K562 (cell line): ENCODE data around the gene NTRK2. TPM values are rescaled to one million over a fixed set of nuclear protein-coding genes. Genes with fewer than 3 reads are reported as not detected.

ENCODE experiments used
- MBD2 ChIP-seq: sonication (generic); IDR thresholded peaks from 2 replicates; pipeline ENCODE4 v1.6.1; 2016; ENCODE audit warnings: low read depth, borderline replicate concordance
- polyA plus RNA-seq, 8 experiments: library from polyadenylated mRNA; depleted of rRNA in 4 of 8; stranded (reverse) in 5 of 8; unstranded in 3 of 8; fragments of >200 nt; fragmentation: Nextera tagmentation in 2 of 8; fragmentation: Illumina TruSeq in 1 of 8; extraction: Ambion mirVana in 2 of 8; extraction: Trizol in 1 of 8; gene quantifications; 2 replicates each; pipeline versions ENCODE4 v1.2.1 to v1.2.3, GENCODE V29; 2011 to 2014; ENCODE audit warnings: inconsistent platforms in 1 of 8, missing spikeins in 1 of 8
- total RNA-seq, 7 experiments: library from RNA; depleted of rRNA in 6 of 7; stranded (reverse); fragments of >200 nt in 6 of 7; fragmentation: Illumina TruSeq in 2 of 7; extraction: Trizol in 2 of 7; gene quantifications; 2 replicates each; pipeline versions ENCODE4 v1.2.1 to v1.2.3, GENCODE V29; 2011 to 2021; ENCODE audit warnings: low replicate concordance in 1 of 7
- TF ChIP-seq, protein P1 (sequence below): fragments of 450-650 bp; IDR thresholded peaks from 2 replicates; pipeline ENCODE4 v1.6.1; 2018; ENCODE audit warnings: mild to moderate bottlenecking, low read depth; ENCODE audit not compliant: partially characterized antibody
- TF ChIP-seq, protein P2 (sequence below): fragments of 450-650 bp; IDR thresholded peaks from 2 replicates; pipeline ENCODE4 v1.6.1; 2016; ENCODE audit warnings: mild to moderate bottlenecking
- TF ChIP-seq, protein P3 (sequence below), 2 experiments: fragments of 200-800 bp in 1 of 2; sonication (Bioruptor generic) in 1 of 2; sonication (generic) in 1 of 2; formaldehyde crosslinking in 1 of 2; IDR thresholded peaks in 1 of 2; conservative IDR thresholded peaks in 1 of 2; 2 replicates each; pipeline versions ENCODE4 v1.5.0 to v1.6.1; 2016 to 2020; ENCODE audit warnings: missing compliant biosample characterization in 1 of 2, missing genetic modification characterization in 1 of 2, missing genetic modification reagents in 1 of 2

Gene NTRK2
- total and polyA plus RNA-seq, 9 of the 15 experiments (the other 6 are each of a cell fraction or from before 2014, with no cell fraction given), result not detected

DNA sequence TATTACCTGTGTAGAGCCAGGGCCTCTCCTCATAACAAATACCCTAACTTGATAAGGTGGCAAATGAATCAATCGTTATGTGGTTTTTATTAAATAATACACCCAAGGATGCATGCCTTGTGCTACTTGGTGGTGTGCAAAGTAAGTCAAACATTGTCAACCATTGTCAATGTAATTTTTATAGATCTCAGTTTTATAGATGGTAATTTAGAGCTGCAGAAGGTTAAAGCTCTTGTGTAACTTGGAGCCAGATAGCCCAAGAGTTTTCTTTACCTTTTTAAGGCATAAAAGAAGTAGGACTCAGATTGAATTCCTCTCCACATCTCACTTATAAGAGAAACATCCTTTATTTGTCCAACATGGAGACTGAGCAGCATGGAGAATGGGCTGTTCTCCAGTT, 304.7 kb downstream of the NTRK2 start (continued):
- TF ChIP-seq, protein P1, sequence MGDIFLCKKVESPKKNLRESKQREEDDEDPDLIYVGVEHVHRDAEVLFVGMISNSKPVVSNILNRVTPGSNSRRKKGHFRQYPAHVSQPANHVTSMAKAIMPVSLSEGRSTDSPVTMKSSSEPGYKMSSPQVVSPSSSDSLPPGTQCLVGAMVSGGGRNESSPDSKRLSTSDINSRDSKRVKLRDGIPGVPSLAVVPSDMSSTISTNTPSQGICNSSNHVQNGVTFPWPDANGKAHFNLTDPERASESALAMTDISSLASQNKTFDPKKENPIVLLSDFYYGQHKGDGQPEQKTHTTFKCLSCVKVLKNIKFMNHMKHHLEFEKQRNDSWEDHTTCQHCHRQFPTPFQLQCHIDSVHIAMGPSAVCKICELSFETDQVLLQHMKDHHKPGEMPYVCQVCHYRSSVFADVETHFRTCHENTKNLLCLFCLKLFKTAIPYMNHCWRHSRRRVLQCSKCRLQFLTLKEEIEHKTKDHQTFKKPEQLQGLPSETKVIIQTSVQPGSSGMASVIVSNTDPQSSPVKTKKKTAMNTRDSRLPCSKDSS, result no peak
- TF ChIP-seq, protein P2, sequence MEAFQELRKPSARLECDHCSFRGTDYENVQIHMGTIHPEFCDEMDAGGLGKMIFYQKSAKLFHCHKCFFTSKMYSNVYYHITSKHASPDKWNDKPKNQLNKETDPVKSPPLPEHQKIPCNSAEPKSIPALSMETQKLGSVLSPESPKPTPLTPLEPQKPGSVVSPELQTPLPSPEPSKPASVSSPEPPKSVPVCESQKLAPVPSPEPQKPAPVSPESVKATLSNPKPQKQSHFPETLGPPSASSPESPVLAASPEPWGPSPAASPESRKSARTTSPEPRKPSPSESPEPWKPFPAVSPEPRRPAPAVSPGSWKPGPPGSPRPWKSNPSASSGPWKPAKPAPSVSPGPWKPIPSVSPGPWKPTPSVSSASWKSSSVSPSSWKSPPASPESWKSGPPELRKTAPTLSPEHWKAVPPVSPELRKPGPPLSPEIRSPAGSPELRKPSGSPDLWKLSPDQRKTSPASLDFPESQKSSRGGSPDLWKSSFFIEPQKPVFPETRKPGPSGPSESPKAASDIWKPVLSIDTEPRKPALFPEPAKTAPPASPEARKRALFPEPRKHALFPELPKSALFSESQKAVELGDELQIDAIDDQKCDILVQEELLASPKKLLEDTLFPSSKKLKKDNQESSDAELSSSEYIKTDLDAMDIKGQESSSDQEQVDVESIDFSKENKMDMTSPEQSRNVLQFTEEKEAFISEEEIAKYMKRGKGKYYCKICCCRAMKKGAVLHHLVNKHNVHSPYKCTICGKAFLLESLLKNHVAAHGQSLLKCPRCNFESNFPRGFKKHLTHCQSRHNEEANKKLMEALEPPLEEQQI, result no peak
- no peak for TF ChIP-seq MBD2
- TF ChIP-seq, protein P3, sequence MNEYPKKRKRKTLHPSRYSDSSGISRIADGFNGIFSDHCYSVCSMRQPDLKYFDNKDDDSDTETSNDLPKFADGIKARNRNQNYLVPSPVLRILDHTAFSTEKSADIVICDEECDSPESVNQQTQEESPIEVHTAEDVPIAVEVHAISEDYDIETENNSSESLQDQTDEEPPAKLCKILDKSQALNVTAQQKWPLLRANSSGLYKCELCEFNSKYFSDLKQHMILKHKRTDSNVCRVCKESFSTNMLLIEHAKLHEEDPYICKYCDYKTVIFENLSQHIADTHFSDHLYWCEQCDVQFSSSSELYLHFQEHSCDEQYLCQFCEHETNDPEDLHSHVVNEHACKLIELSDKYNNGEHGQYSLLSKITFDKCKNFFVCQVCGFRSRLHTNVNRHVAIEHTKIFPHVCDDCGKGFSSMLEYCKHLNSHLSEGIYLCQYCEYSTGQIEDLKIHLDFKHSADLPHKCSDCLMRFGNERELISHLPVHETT (CRISPR knock-in tag; conservative IDR thresholded peaks at IDR 0.05 in 1 of 2, IDR thresholded peaks at IDR 0.05 in 1 of 2), result no peak
